Stimulated activated naive CD4-positive, alpha-beta T cell (primary cell): Measurements from ENCODE around the gene PDXK.
"Not testable (repeated sequence)": the region's sequence is repeated elsewhere in the genome, so short reads cannot be mapped to it uniquely, and the experiment has no call there.

ENCODE experiments used
- DNase-seq, 6 experiments: peaks; one replicate each; lab custom pipeline; 2025; lab: John Stamatoyannopoulos, UW

Gene PDXK

GRCh38 chr21:43697758-43698643, 20.9 kb upstream of the PDXK start:
- peak in 3 of 6 experiments; percentile 13 to 38 (median 18) for DNase-seq

- DNase-seq: not testable (repeated sequence)
These were observed 19.5 kb upstream of the PDXK start for GRCh38 chr21:43699492-43699777.

GRCh38 chr21:43699933-43700599, 18.9 kb upstream of the PDXK start:
- DNase-seq: no peak

GRCh38 chr21:43701936-43702784, 16.8 kb upstream of the PDXK start:
- no peak for DNase-seq

- DNase-seq: no peak
These were observed 16.2 kb upstream of the PDXK start for GRCh38 chr21:43702785-43703034.

GRCh38 chr21:43703035-43703880, 15.7 kb upstream of the PDXK start:
- DNase-seq: peak in 2 of 6 experiments; percentile 7 to 16

GRCh38 chr21:43707462-43707861, 11.5 kb upstream of the PDXK start:
- no peak for DNase-seq

- no peak for DNase-seq
These were observed 10.1 kb upstream of the PDXK start for GRCh38 chr21:43708745-43709381.

GRCh38 chr21:43712268-43712942, 6.5 kb upstream of the PDXK start:
- DNase-seq: no peak

- DNase-seq: not testable (repeated sequence)
These were observed 5.8 kb upstream of the PDXK start for GRCh38 chr21:43713123-43713522.

- no peak for DNase-seq
These were observed 2.4 kb upstream of the PDXK start for GRCh38 chr21:43716376-43717165.

GRCh38 chr21:43717166-43717853, 1.6 kb upstream of the PDXK start:
- no peak for DNase-seq

- DNase-seq: no peak
These were observed 710 bp upstream of the PDXK start for GRCh38 chr21:43717967-43718871.

GRCh38 chr21:43719748-43720538, 1.0 kb downstream of the PDXK start:
- no peak for DNase-seq

GRCh38 chr21:43720539-43721166, 1.7 kb downstream of the PDXK start:
- no peak for DNase-seq

GRCh38 chr21:43721206-43721605, 2.3 kb downstream of the PDXK start:
- DNase-seq: no peak

GRCh38 chr21:43721939-43722338, 3.0 kb downstream of the PDXK start:
- no peak for DNase-seq
